IPS DF 19.7 (cell line): Measurements from ENCODE around the gene SMAD2.
"Not testable (repeated sequence)": the region's sequence is repeated elsewhere in the genome, so short reads cannot be mapped to it uniquely, and the experiment has no call there.

Experiments
- DNase-seq: peaks from one replicate; pipeline ENCODE4 v3.0.0-alpha.2; 2013; ENCODE audit warnings: low read depth, low spot score

Gene SMAD2

DNA sequence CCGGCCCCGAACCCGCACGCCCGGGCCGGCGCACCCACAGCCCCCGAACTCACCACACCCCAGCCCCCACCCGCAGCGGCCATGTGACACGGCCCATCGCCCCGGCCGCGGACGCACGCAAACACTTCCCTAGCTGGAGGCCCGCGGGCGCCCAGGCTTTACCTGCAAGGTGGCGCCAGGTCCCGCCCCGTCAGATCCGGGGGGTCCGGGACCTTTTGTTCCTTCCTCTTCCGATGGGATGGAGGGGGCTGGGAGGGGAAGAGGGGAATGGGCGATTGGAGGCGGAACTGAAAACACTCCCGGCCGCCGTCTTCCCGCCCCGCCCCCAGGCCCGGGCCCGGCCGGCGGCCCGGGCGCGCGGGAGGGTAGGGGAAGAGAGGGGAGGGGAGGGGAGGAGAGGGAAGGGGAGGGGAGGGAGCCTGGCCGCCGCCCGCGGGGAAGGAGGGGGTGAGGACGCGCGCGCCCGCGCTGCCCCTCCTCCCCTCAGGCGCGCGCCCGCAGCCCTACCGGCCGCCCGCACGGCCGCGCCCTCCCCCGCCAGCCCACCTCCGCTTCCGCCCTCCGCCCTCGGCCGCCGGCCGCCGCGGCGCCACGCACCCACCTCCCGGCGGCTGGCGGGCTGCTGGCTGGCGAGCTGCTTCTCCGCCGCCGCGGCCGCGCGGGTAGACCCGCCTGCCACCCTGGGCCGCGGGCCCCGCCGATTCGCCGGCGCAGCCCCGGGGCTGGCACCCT is at the start of gene SMAD2:
Gene SMAD2, minus strand, starts transcription at position 461 of the 732 bp plus-strand sequence. CDS start 33,903 bp downstream, outside the sequence.
- no peak for DNase-seq

DNA sequence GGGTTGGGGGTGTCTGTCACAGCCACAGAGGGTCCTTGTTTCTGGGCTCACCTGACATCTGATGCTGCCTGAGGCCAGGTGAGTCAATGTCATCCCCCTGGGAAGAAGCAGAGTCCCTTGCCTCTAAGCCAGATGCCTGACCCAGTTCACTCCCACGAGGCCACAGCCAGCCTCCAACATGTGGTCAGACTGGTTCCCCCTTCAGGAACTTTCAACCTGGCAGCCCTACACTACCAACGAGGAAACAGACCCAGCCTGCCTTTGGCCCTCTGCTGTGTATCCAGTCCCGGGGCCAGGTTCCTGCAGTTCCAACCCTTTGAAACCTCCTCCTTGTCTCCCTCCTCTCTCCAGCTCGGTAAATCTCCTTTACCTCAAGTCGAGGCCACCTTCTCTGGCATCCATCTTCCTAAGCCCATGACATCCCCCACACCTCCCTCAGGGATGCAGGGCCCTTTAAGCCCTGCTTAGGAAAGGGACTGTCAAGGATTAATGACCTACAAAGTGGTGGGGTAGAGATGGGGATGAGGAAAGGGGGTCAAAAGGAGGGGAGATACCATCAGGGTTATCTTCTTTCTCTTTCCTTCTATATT is 49.2 kb upstream of the SMAD2 start:
- no peak for DNase-seq

DNA sequence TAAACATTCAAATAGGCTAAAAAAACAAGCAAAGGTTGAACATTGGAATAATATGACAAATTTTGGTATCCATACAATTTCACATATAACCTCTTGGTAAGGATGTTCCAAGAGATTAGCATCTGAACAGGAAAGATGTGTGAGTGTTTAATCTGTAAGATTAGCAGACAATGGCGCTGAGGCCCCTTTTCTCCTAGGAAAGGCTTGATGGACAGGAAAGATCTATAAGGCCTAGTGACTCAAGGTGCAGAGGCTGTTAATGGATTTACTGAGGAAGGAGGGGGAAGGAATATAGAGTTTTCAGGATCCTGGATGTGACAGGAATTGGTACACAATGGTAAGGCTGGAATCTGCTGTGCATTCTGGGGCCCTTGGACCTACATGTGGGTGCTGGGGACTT is 48.1 kb upstream of the SMAD2 start:
- no peak for DNase-seq

DNA sequence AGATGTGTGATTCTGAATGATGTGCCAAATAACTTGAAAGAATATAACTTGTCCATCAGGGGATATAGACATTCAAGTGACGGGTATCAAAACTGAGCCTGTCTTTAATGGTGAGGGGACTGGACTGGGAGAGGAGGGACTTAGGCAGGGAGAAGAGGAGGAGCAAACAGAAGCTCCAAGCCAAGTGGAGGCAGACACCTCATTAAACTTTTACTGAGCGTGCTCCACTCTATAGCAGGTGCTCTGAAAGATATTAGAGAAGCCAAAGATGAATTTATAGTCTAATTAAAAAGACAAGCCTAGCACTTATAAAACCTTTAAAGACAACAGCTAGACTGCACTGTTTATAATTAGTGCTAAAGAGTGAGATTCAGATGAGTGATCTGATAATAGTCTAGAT is 47.7 kb upstream of the SMAD2 start:
- no peak for DNase-seq

DNA sequence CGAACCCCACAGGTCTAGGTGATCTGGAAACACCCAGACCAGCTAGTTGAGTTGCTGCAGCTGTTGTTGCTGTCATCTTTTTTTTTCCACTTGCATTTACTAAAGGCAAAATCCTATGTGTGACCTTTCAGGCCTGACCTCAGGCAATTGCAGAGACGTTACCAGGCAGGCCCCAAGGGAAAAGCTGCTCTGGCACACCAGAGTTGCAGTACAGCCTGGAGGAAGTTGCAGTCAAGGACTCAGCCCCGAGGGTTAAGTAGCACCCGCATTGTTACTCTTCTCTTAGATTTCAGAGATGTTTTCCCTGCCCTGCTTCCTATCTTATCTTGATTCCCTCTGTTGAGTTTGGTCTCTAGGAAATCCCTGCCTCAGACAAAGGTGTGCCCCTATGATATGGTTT is 45.2 kb upstream of the SMAD2 start:
- no peak for DNase-seq

DNA sequence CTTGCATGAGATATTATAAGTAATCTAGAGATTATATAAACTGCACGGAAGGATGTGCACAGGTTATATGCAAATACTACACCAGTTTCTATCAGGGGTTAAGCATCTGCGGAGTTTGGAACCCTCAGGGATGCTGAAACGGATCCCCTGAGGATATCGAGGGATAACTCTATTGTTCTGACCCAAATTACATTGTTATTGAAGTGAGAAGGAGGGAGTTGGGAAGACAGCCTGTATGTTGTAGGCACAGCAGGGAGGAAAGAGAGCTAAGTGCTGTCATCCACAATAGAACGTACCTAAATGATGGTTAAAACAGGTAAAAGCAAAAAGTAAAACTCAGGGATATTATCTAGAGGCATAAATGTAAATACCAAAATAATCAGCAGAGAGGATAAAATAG is 44.6 kb upstream of the SMAD2 start:
- no peak for DNase-seq

DNA sequence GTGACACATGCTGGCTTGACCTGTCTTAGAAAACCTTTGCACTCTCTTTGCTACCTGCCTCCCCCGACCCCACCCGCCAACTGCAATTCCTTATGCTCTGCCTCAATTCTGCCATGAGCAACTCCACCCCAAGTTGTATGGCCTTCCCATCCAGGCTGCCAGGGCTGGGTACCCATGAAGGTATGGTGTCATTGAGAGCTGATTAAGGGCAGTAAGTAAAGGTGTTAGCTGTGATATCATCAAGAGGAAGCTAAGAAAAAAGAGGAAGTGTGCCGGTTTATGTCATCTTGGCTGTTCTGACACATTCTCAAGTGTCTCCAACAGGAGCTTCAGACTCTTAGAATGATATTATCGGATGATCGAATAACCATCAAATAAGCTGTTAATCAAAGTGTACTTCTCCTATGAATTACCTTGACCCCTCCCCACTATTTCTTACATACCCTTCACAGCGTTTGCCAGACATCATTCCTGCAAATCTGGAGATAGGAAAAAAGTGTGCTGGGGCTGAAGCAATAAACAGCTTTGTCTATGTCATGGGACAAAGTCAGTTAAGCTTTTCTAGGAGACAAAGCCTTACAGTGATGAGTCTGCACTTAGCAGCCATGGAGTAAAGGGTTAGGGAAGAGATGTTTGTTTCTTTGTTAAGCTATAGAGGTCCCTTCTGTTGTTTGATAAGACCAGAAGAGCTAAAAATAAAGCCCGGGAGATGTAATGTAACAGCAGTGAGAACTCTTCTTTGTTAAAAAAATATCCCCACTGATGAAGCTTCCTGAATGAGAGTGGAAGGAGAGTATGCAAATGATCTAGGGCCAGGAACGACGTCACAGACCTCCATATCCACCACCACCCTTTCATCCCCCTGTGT is 40.4 kb upstream of the SMAD2 start:
- no peak for DNase-seq

DNA sequence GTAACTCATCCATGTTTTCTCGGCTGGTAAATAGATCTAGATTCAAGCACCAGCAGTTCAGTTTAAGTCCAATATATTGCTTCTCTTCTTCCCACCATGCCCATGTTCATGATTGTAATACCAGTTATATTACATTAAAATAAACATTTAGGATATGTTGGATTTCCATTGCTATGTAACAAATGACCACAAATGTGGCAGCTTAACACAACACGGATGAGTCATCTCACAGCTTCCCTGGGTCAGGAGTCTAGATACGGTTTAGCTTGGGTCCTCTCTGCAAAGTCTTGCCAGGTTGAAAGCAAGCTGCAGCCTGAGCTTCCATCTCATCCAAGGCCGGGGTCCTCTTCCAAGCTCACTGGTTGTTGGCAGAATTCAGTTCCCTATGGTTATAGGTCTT is 39.4 kb upstream of the SMAD2 start:
- no peak for DNase-seq

DNA sequence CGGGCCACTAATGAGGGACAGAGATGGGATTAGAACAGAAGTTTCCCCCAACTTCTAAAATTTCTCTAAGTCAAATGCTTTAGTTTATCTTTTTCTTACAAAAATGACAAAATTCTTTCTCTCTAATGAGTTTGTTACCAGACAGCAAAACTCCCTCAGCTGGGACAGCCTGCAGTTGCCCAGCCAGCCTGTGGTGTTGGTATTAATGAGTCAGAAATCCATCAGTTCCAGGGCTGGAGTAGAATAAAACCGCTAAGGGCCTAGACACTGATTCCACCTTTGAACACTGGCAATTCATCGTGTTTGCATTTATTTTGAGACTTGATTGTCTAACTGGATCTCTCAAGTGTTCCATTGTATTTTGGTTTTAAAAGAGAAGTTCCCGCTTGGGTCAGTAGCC is 38.3 kb upstream of the SMAD2 start:
- DNase-seq, result no peak

DNA sequence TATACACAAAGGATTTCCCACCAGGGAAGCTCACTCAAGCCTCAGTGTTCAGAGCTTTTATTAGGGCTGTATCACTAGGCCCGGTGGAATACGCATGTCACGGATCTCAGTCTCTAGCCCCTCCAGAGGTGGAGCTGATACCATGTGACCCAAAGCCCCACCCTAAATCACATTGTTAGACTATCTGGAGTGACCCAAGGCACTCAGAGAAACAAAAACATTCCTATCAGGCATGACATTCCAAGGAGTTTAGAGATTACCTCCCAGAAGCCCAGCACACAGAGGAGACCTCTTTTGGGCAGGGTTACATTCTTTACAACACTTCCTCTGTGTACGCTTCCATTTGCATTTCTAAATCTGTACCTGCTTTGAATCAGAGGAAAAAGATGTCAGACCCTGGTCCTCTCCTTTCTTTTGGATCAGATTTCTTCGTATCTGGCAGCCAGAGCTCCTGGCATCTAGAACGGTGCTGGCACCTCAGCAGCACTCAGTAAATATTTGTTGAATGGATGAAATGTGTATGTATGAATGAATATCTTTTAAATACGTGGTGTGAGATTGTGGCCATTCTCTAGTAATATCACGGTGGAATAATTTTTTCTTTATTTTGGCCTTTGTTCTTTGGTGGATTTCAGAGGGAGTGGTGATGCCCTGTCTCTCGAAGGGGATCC is 37.7 kb upstream of the SMAD2 start:
- peak; percentile 93 for DNase-seq

DNA sequence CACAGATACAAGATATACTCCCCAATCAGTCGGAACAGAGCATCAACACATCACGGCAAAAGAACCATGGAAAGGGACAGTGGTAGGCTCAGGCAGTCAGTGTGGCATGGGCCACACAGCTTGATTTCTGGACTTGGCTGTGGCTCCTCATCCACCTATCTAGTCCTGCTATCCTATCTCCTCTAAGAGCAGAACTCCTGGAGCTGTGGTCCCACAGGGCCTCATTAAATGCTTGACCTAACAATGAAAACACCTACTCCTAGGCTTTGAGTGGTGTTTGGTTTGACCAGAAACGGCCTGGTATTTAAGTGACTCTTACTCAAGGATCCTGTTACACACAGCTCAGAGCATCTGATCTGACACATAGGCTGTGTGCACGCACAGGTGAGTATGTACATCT is 33.6 kb upstream of the SMAD2 start:
- DNase-seq, result no peak

DNA sequence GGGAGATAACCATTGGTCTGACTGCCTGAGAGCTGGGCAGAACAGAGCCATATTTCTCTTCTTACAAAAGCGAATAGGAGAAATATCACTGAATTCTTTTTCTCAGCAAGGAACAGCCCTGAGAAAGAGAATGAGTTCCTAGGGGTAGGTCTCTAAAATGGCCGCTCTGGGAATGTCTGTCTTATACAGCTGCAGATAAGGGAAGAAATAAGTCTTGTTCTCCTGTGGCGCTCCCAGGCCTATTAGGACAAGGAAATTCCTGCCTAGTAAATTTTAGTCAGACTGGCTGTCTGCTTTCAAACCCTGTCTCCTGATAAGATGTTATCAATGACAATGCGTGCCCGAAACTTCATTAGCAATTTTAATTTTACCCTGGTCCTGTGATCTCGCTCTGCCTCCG is 30.5 kb upstream of the SMAD2 start:
- DNase-seq, result not testable (repeated sequence)

DNA sequence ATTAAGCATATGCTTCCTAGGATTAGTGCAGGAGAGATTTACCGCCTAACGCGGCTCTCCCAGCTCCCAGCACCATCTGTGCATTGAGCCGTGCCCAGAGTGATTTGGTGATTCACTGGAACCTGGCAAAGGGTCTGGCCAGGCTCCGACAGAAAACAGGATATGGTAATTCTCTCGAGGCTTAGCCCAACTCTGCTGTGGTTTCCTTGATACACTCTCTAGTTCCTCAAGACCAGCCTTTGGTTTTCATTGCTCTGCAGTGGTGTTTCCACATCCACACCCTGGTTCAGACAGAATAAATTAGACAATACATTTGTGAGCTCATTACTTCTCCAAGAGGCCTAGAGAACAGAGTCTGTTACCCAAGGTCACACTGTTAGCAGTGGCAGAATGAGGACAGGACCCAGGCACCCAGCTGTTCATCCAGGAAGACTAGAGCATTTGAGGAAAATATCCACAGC is 23.0 kb upstream of the SMAD2 start:
- DNase-seq, result no peak

DNA sequence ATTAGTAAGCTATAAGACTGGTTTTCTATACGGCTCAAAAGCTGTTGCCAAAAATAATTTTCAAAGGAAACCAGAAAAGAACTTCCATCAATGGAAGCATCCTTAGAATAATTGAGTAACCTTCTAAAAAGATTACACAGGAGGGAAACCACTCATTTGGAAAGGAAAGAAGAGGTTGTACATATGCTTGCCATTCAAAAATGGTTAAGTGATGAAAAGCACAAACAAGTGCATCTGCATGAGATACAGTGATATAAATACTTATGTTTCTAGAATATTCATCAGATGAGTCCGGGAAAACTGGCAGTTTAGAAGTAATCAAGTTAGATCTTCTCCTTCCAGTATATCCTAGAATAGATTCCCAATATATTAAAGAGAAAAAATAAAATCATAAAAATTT is 20.1 kb upstream of the SMAD2 start:
- no peak for DNase-seq

DNA sequence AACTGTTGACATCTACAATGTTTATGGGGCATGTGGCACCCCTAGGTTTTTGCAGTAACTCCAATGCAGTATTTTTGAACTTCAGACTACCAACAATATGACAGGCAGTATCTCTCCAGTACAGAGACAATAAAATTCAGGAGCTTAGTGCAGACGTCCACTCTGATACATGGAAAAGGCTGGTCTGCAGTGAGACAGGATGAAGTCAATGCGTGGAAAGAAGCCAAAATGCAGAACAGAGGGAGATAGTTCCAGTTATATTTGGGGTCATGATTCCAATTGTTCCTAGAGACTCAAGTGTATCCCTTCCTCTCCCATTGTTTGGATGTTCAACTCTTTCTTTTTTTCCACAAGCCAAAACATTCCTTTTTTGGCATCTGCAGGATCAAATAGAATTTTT is 18.7 kb upstream of the SMAD2 start:
- no peak for DNase-seq

DNA sequence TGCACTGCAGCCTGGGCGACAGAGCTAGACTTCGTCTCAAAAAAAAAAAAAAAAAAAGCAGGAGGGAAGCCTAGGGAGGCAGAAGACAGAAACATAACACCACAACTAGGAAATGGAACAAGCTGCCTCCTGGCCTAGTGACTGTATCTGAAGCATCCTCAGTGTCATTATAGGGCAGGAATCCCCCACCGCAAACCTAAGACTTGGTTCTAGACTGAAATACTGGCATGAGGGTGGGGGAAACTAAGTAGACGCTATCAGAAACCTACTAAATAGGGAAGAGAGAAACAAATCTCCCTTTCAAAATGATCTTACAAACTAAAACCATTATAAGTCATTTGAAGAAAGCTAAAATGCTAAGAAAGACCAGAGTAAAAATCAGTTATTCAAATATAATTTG is 16.4 kb upstream of the SMAD2 start:
- no peak for DNase-seq

DNA sequence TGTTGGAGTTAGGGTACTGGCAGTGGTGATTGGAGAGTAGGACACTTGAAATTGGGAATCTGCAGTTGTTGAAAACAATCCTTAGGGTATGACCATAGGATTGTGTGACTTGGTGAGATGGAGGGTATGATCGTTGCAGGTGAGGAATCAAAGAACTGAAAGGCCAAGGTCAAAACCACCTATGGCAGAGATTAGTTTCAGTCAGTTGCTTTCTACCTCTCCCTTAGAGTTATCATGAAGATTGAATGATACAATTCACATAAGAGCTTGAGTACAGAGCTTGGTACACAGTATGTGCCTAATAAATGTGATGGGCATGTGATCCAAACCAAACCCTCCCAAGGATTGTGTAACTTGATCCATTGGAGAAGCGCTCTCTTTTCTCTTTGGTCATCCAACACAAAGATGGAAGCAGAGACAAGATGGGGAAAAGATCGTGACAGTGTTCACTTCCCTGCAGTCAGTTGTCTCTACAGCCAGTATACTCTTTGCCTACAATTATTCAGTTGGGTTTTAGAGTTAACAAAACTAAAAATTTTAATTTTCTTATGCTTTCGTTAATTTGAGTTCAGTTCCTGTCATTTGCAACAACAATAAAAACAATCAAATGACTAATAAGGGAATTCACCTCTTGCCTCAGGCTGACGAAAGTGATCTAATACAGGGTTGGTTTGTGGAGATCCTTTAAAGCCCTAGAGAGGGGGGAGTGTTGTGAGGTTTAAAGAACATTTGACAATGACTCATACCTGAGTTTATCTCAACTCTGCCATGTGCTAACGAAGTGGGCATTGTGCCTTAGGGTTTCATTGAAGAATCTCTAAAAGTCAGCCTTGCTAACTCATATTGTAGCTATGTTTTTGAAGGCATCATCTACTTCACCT is 14.8 kb upstream of the SMAD2 start:
- no peak for DNase-seq

DNA sequence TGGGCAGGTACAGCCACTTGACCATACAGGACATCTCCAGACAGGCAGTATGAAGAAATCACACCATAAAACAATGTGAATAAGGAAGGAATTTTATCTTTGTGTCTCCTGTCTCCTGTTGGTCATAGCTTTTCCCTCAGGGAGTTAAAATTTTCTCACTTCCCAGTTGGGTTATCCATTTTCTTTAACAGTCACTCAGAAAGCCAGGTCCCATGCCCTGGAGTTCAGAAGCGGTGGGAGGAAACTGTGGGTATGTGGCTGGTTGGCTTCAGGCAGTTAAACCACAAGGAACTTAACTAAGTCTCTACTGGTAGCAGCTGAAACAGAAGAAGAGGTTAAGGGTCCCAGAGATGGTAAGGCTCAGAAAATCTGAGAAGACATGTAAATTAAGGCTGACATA is 6.5 kb upstream of the SMAD2 start:
- DNase-seq, result no peak

DNA sequence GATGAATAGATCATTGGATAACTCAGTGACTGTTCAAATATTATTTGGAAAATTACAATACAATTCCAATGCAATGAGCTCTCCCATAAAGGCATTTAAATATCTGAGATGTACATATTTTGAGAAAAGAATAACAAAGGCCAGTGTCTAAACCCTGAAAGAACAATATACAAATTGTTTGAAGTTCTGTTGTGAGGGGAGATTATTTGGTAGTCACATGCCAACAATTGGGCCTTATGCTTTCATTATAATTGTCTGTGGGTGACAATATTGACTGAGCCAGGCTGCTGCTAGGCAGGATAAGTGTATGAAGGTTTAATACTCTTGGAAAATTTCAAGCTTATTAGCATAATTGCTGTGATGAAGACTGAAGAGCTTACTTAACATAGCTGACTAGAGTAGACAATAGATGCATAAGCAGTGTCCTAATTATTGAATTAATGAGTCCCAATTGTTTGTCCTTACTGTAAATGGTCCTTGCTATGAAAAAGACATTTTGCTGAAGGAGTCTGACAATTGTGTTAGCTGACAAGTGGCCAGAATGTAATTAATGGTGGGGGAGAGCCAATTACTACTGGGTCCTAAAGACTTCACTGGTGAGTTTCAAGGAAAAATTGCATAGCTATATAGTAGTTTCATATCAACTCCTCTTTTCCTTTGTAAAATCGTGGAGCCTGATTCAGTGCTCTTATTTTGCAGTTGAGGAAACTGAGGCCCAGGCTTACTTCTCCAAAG is 5.0 kb upstream of the SMAD2 start:
- DNase-seq, result no peak

DNA sequence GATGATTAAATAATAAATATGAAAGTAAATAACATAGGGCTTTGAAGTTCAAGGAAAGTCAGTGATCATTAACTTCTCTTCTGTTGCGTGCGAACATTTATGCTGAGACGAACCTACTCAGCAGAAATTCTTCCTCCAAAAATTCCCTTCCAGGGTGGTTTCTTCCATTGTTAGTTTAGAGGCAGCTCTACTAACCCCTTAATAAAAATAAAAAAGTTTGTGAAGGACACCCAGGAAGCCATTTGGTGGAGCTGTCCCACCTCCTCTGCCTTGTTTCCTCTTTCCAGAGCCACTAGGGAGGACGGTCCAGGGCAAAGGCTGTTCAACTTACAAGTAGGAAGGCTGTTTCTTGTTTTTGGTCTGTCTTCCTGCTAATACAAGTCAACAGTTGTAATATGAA is 2.1 kb upstream of the SMAD2 start:
- no peak for DNase-seq
